Hippocampal formation (tissue), 2 donors: ENCODE results near the gene RPS5.
"Not testable (repeated sequence)": the region's sequence is repeated elsewhere in the genome, so short reads cannot be mapped to it uniquely, and the experiment has no call there.

Source experiments
- DNase-seq, 2 donors: peaks; one replicate each; lab custom pipeline; 2025; lab: John Stamatoyannopoulos, UW

The RPS5 gene

DNA sequence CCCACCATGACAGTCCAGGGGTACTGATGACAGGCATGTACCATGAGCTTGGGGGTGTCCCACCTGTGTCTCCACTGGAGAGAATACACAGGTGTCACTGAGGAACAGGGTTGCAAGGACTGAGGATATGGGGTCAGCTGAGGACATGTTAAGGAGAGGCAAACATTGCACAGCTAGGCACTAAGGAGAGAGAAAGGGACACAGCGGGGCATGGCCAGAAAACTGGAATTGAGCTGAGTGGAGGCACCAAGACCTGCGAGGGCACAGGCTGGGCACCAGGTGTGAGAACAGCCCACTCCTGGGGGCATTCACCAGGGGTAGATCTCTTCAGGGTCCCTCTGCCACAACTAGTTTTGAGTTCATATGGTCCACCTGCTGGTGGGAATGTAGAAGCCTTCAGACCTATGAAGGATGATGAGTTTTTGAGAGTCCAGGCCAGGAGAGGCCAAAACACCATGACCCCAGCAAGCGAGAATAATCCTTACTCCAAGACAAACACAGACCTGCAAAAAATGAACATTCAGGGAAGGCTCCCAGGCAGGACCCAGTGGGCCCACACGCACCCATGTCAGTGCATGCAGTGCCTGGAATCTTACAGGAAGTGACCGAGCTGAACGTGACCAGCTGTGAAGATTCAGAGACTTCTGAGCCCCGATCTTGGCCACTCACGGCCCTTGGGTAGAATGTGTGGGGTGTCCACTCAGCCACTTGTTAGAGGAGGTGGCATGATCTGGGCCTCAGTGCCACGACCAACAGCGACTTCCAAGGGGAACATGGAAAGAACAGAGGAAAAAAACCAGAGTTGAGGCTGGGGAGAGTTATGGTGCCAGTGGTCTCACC is 20.0 kb downstream of the RPS5 start:
- no peak for DNase-seq

DNA sequence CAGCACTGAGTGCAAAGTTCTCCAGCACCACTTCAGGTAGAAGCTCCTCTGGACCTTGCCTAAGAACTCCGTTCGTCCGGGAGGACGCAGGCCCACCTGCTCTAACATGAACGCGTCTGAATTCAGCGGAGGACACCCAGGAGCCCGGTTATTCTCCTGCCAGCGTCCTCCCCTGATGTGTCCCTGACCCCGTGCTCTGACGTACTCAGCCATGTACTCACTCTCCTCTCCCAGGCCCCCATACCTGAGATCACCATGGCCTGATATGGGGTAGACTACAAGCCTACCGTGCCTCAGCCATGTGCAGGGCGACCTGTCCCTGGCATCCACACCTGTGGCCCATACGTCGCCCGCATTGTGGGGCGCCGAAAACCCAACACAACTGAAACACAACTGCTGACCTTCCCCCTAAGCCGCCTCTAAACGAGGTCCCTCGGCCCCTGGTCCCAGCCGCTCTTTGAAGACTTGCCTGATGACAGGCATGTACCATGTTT is 20.6 kb downstream of the RPS5 start:
- DNase-seq = no peak

DNA sequence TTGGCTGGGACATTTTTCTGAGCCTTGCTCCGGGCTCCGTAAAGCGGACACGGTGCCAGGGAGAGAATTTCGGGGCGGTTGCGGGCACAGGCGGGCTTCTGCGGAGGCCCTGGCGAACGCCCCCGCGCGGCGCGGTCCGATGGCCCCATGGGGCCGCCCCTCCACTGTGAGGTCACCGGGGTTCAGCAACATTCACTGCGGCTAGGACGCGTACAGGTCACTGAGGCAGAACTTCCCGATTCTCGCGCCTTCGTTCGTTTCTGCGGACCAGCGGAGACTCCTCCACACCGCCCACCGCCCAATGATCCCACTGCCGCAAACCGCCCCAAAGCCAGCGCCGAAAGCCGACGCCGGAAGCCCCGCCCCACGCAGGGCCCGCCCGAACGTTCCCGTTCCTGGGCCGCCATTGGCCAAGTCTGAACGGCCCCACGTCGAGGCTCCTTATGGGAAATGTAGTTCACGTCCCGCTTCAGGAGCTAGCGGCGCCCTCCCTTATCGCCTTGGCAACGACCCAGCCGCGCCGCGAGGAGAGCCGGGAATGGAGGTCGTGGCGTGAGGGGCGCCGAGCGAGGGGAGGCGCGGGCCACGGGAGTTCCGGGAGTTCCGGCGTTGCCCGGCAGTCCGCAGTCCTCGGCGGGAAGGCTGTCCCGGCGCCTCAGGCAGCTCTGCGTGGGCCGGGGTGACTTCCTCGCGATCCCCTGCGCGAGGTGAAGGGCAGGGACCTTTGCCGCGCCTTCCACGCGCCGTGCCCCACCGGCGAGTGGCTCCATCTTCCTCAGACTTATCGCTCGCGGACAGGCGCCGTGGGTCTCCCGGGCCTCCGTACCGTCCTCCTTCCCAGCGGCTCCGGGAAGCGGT is 21.3 kb downstream of the RPS5 start, which contains the start of gene ZNF584:
ZNF584 (plus strand) TSS at position 498 of the 858 bp plus-strand sequence. CDS start 499 bp downstream, outside the sequence.
- peak; percentile 93 to 94 for DNase-seq

DNA sequence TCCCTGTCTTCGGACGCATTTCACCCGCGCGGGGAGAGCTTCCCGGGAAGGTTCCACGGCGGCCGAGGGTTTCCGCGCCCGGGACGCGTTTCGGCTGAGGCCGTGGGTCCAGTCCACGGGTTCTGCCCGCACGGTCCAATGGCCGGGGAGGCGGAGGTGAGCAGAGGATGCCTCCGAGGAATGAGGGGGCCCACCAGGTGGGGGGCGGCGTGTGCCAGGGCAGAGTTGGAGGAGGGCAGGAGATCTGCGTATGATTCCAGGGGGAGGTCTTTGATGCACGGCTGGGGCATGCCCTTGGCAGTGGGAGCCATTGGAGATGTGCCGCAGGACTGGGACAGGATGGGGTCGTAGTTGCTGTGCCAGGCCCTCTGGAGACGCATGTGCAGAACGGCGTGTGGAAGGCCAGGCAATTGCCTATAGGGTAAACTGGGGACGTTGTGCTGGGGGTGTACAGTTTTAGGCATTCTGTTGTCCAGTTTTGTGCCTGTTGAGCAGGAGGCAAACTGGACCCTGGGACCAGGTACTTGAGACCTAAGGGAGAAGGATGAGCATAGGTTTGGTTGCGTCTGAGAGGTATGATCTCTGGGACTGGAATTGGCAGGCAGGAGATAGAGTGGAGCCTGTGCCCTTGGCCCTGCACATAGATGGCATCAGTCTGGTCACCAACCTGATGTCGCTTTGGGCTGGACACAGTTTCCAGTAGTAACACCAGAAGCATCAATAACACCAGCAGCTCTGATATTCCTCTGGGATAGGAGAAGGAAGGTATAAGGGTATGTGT is 22.1 kb downstream of the RPS5 start:
- DNase-seq = no peak

DNA sequence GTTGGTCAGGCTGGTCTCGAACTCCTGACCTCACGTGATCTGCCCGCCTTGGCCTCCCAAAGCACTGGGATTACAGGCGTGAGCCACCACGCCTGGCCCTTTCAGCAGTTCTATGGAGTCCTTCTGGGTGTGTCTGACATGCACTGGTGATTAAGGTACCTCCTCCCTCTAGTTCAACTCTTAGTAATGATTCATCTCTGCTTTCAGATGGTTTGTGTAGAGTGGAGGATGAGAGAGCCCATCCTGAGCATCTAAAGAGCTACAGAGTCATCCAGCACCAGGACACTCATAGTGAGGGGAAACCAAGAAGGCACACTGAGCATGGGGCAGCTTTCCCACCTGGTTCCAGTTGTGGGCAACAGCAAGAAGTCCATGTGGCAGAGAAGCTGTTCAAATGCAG is 29.5 kb downstream of the RPS5 start:
- DNase-seq = no peak

DNA sequence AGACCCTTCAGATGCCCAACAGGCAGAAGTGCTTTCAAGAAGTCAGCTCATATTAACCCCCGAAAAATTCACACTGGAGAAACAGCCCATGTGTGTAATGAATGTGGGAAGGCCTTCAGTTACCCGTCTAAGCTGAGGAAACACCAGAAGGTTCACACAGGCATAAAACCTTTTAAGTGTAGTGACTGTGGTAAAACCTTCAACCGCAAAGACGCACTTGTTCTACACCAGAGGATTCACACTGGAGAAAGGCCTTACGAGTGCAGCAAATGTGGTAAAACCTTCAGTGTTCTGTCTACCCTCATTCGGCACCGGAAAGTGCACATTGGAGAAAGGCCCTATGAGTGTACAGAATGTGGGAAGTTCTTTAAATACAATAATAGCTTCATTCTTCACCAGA is 30.0 kb downstream of the RPS5 start:
- no peak for DNase-seq

DNA sequence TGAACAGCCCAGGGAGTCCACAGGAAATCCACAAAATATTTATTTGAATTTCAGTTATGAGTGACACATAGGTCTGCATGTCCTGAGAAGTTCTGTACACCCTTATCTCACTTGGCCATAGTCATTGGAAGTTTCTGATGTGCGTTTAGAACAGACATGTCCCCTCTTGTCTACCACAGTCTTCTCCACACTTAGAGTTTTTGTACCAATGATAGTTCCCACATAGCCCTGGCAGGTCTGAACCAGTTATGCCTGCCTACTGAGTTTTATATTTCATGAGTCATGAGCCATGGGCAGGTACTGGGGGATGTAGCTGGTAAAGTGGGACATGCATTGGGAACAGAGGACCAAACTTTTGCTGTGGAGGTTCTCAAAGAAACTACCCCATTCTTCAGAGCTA is 41.5 kb downstream of the RPS5 start:
- DNase-seq = no peak

DNA sequence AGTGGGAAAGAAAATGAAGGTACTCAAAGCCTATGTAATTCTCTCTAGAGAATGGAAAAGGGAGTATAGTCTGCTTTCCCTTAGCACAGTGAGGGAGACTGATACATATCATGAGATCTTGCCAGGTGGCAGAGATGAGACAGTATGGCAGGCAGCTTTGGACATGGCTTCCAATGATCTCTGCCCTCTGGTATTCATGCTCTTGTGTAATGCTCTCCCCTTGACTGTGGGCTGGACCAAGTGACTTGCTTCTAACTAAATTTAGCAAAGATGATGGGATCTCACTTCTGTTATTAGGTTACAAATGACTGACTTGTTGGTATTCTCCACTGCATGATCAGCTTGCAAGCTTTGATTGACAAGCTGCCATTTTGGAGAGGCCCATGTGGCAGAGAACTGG is 42.7 kb downstream of the RPS5 start:
- no peak for DNase-seq

DNA sequence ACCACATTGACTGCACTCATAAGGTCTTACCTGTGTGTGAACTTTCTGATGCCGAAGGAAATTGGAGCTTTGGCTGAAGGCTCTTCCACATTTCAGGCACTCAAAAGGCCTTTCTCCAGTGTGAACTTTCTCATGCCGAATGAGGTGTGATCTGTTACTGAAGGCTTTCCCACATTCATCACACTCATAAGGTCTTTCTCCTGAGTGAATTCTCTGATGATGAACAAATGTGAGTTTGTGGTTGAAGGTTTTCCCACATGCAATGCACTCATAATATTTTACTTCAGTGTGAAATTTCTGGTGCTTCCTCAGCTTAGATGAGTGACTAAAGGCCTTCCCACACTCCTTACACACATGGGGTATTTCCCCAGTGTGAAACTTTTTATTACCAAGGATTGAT is 47.1 kb downstream of the RPS5 start:
- DNase-seq = no peak

DNA sequence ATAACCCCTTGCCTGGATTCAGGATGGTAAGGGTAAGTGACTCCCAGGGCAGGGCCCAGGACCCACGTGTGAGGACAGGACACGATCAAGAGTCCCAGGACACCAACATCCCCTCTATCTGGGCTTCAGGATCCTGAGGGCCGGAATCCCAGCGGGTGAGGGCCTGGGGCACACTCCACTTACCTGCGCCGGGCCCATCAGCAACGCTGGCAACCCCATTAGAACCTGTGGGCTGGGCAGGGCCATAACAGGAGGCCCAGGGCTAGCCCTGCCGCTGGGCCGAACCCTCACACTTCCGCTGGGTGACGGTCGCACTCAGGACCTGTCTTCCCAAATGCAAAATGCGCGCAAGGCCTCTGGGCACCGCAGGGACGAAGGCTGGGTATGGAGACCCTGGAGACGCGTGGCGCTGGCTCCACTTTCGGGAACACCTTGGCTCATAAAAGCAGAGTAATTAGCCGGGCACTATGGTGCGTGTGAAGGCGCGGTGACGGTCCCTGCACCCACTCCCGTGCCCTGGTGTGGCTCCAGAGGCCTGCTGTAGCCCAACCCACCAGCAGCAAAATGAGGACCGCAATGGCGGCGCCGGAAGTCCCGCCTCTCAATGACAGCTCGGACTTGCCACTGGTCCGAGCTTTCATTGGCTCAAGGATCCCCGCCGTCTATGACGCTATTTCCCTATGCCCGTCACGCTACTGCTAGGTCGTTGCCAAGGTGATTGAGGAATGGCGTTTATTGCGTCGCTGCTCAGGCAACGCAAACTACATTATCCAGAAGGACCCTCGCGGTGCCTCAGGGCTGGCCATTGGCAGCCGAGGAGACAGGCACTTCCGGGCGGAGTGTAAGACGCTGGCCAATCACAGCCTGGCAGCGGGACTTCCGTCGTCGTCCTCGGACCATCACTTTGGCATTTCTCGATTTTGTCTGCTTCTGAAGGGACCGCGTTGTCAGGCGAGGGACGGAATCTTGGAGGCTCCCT is 52.8 kb downstream of the RPS5 start, which contains the start of gene ZNF132:
ZNF132 (minus strand) TSS at position 578 of the 979 bp plus-strand sequence; CDS start at position 246, 332 bp downstream.
- peak; percentile 98 to 99 for DNase-seq

DNA sequence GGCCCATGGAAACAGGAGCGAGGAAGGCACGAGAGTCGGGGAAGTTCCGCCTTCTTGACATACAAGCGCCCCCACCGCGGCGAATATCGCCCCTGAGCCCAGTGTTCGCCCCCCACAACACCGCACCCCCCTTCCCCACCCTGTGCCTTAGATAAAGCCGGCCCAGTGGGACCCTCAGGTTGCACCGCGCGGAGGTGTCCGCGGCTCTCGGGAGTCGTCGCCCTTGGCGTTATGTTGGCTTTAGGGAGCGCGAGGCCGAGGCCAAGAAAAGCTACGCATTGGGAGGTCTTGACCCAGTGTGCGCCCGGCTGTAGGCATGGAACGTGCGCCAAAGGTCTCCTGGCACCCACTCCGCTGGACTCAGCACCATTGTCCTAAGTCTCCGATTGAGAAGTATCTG is 53.5 kb downstream of the RPS5 start:
- DNase-seq = no peak

DNA sequence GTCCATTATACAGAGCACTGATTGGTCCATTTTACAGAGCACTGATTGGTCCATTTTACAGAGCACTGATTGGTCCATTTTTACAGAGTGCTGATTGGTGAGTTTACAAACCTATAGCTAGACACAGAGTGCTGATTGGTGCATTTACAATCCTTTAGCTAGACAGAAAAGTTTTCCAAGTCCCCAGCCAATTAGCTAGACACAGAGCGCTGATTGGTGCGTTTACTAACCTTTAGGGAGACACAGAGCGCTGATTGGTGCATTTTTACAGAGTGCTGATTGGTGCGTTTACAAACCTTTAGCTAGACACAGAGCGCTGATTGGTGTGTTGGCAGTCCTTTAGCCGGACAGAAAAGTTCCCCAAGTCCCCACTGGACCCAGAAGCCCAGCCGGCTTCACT is 55.9 kb downstream of the RPS5 start:
- DNase-seq = not testable (repeated sequence)
